ENCODE data around the gene PRR16. TPM values are rescaled to one million over a fixed set of nuclear protein-coding genes. Genes with fewer than 3 reads are reported as not detected.

PRR16 gene
- total RNA-seq, 1 donor from 2014 or later = 19.6 TPM

- Histone ChIP-seq H3K27me3 (no peaks in the 10 kb centered on the region), H3K27ac (no peak overlapping the region), H3K9me3 (no peaks in the 10 kb centered on the region), H3K4me1 (no peaks in the 10 kb centered on the region), H3K4me3 (no peak overlapping the region), H3K36me3 (no peaks in the 10 kb centered on the region)
- no peak for DNase-seq (ENCODE audit: extremely low spot score in 2 of 2)
- TF ChIP-seq POLR2AphosphoS5 (IDR thresholded peaks at IDR 0.05; ENCODE audit: insufficient read depth in 1 of 2, low read depth in 1 of 2) (no peak), CTCF (IDR thresholded peaks at IDR 0.05) (no peak), POLR2A (IDR thresholded peaks at IDR 0.05) (no peak)
- intact Hi-C loops (cut with DNase I) = no loop called here
These were observed 219.5 kb downstream of the PRR16 start for GRCh38 chr5:120683580-120683979.

- no peaks in the 10 kb centered on the region for H3K4me1 ChIP-seq
- DNase-seq (ENCODE audit: extremely low spot score in 2 of 2) = no peak
- TF ChIP-seq CTCF (IDR thresholded peaks at IDR 0.05) (no peak), POLR2AphosphoS5 (IDR thresholded peaks at IDR 0.05; ENCODE audit: insufficient read depth in 1 of 2, low read depth in 1 of 2) (no peak), POLR2A (IDR thresholded peaks at IDR 0.05) (no peak)
- no peak overlapping the region for H3K27ac ChIP-seq
- H3K36me3 ChIP-seq = no peaks in the 10 kb centered on the region
- intact Hi-C loops (cut with DNase I) = no loop called here
- no peaks in the 10 kb centered on the region for H3K9me3 ChIP-seq
- no peaks in the 10 kb centered on the region for H3K27me3 ChIP-seq
- no peak overlapping the region for H3K4me3 ChIP-seq
These were observed 220.1 kb downstream of the PRR16 start for GRCh38 chr5:120684213-120684612.

GRCh38 chr5:120684749-120685415 is 220.8 kb downstream of the PRR16 start:
- Histone ChIP-seq H3K27ac (no peak overlapping the region), H3K27me3 (no peaks in the 10 kb centered on the region), H3K4me1 (no peaks in the 10 kb centered on the region), H3K9me3 (no peaks in the 10 kb centered on the region), H3K36me3 (no peaks in the 10 kb centered on the region), H3K4me3 (no peak overlapping the region)
- TF ChIP-seq POLR2AphosphoS5 (IDR thresholded peaks at IDR 0.05; ENCODE audit: insufficient read depth in 1 of 2, low read depth in 1 of 2) = no peak
- TF ChIP-seq CTCF (IDR thresholded peaks at IDR 0.05) = no peak
- TF ChIP-seq POLR2A (IDR thresholded peaks at IDR 0.05) = no peak
- intact Hi-C loops (cut with DNase I) = no loop called here
- DNase-seq (ENCODE audit: extremely low spot score in 2 of 2) = no peak

- no peak for TF ChIP-seq POLR2AphosphoS5 (IDR thresholded peaks at IDR 0.05; ENCODE audit: insufficient read depth in 1 of 2, low read depth in 1 of 2)
- TF ChIP-seq CTCF (IDR thresholded peaks at IDR 0.05) = no peak
- no peak for TF ChIP-seq POLR2A (IDR thresholded peaks at IDR 0.05)
- intact Hi-C loops (cut with DNase I) = no loop called here
These were observed 226.7 kb downstream of the PRR16 start for GRCh38 chr5:120690621-120691407.

GRCh38 chr5:120692325-120692724 is 228.2 kb downstream of the PRR16 start:
- H3K4me1 ChIP-seq = no peaks in the 10 kb centered on the region
- H3K9me3 ChIP-seq = no peaks in the 10 kb centered on the region
- intact Hi-C loops (cut with DNase I) = no loop called here
- TF ChIP-seq POLR2A (IDR thresholded peaks at IDR 0.05) (no peak), POLR2AphosphoS5 (IDR thresholded peaks at IDR 0.05; ENCODE audit: insufficient read depth in 1 of 2, low read depth in 1 of 2) (no peak), CTCF (IDR thresholded peaks at IDR 0.05) (no peak)
- H3K4me3 ChIP-seq = no peak overlapping the region
- no peak for DNase-seq (ENCODE audit: extremely low spot score in 2 of 2)
- H3K27ac ChIP-seq = no peak overlapping the region
- H3K36me3 ChIP-seq = no peaks in the 10 kb centered on the region
- no peaks in the 10 kb centered on the region for H3K27me3 ChIP-seq

More at GRCh38 chr5:120690621-120691407, 226.7 kb downstream of the PRR16 start:
- no peaks in the 10 kb centered on the region for H3K9me3 ChIP-seq
- H3K4me3 ChIP-seq = no peak overlapping the region
- no peak for DNase-seq (ENCODE audit: extremely low spot score in 2 of 2)
- no peak overlapping the region for H3K27ac ChIP-seq
- H3K36me3 ChIP-seq = no peaks in the 10 kb centered on the region
- H3K27me3 ChIP-seq = no peaks in the 10 kb centered on the region
- no peaks in the 10 kb centered on the region for H3K4me1 ChIP-seq
